GM18517 (cell line): ENCODE data around the gene GRIFIN.

Experiments used
- ATAC-seq: cut with Tn5 transposase; IDR thresholded peaks from one replicate; pipeline ENCODE4 v1.9.1; 2021; ENCODE audit warnings: mild to moderate bottlenecking, moderate library complexity; ENCODE audit not compliant: unreplicated experiment

GRIFIN gene

GRCh38 chr7:2513702-2514101 lies 37.5 kb upstream of the GRIFIN start:
- ATAC-seq: no peak

GRCh38 chr7:2512713-2513112 lies 36.5 kb upstream of the GRIFIN start:
- ATAC-seq: no peak

- ATAC-seq: no peak
These were observed 36.0 kb upstream of the GRIFIN start for GRCh38 chr7:2512179-2512661.

GRCh38 chr7:2511769-2512168 lies 35.6 kb upstream of the GRIFIN start:
- no peak for ATAC-seq

- ATAC-seq: no peak
These were observed 34.9 kb upstream of the GRIFIN start for GRCh38 chr7:2510909-2511768.

GRCh38 chr7:2510130-2510776 lies 34.1 kb upstream of the GRIFIN start:
- ATAC-seq: no peak

GRCh38 chr7:2509298-2509906 lies 33.2 kb upstream of the GRIFIN start:
- ATAC-seq: no peak

GRCh38 chr7:2508327-2509215 lies 32.4 kb upstream of the GRIFIN start:
- ATAC-seq: peak; percentile 50

- no peak for ATAC-seq
These were observed 31.7 kb upstream of the GRIFIN start for GRCh38 chr7:2507917-2508306.

- no peak for ATAC-seq
These were observed 31.2 kb upstream of the GRIFIN start for GRCh38 chr7:2507208-2507916.

GRCh38 chr7:2505401-2505800 lies 29.2 kb upstream of the GRIFIN start:
- ATAC-seq: no peak

- ATAC-seq: no peak
These were observed 28.7 kb upstream of the GRIFIN start for GRCh38 chr7:2504889-2505375.

- ATAC-seq: no peak
These were observed 28.1 kb upstream of the GRIFIN start for GRCh38 chr7:2504128-2504888.

GRCh38 chr7:2503056-2503941 lies 27.1 kb upstream of the GRIFIN start:
- no peak for ATAC-seq

- ATAC-seq: no peak
These were observed 26.4 kb upstream of the GRIFIN start for GRCh38 chr7:2502647-2502966.

GRCh38 chr7:2501947-2502646 lies 25.9 kb upstream of the GRIFIN start:
- no peak for ATAC-seq

- ATAC-seq: no peak
These were observed 24.5 kb upstream of the GRIFIN start for GRCh38 chr7:2500701-2501100.
